GM19035 (cell line): Measurements from ENCODE around the gene SMC1B.
"Not testable (repeated sequence)": the region's sequence is repeated elsewhere in the genome, so short reads cannot be mapped to it uniquely, and the experiment has no call there.

Experiments used
- ATAC-seq: cut with Tn5 transposase; IDR thresholded peaks from one replicate; pipeline ENCODE4 v1.9.1; 2021; ENCODE audit not compliant: unreplicated experiment

The SMC1B gene

GRCh38 chr22:45351956-45352355 is 61.4 kb downstream of the SMC1B start:
- no peak for ATAC-seq

GRCh38 chr22:45349916-45350315 is 63.5 kb downstream of the SMC1B start:
- ATAC-seq = no peak

GRCh38 chr22:45344334-45344733 is 69.1 kb downstream of the SMC1B start:
- ATAC-seq = no peak

- no peak for ATAC-seq
Observed at GRCh38 chr22:45343143-45343542, 70.3 kb downstream of the SMC1B start.

- ATAC-seq = no peak
Observed at GRCh38 chr22:45341498-45341897, 71.9 kb downstream of the SMC1B start.

- no peak for ATAC-seq
Observed at GRCh38 chr22:45340323-45340722, 73.1 kb downstream of the SMC1B start.

- no peak for ATAC-seq
Observed at GRCh38 chr22:45338795-45339194, 74.6 kb downstream of the SMC1B start.

- no peak for ATAC-seq
Observed at GRCh38 chr22:45337536-45337935, 75.9 kb downstream of the SMC1B start.

GRCh38 chr22:45336971-45337431 is 76.4 kb downstream of the SMC1B start:
- no peak for ATAC-seq

GRCh38 chr22:45335854-45336522 is 77.4 kb downstream of the SMC1B start:
- no peak for ATAC-seq

GRCh38 chr22:45335021-45335818 is 78.2 kb downstream of the SMC1B start:
- ATAC-seq = no peak

- no peak for ATAC-seq
Observed at GRCh38 chr22:45334528-45334927, 78.9 kb downstream of the SMC1B start.

GRCh38 chr22:45334068-45334467 is 79.3 kb downstream of the SMC1B start:
- no peak for ATAC-seq

- ATAC-seq = no peak
Observed at GRCh38 chr22:45332001-45332400, 81.4 kb downstream of the SMC1B start.

GRCh38 chr22:45331486-45331885 is 81.9 kb downstream of the SMC1B start:
- ATAC-seq = no peak

GRCh38 chr22:45330548-45330947 is 82.9 kb downstream of the SMC1B start:
- ATAC-seq = no peak

- no peak for ATAC-seq
Observed at GRCh38 chr22:45329530-45329936, 83.9 kb downstream of the SMC1B start.

- no peak for ATAC-seq
Observed at GRCh38 chr22:45328822-45329529, 84.4 kb downstream of the SMC1B start.

GRCh38 chr22:45328261-45328660 is 85.1 kb downstream of the SMC1B start:
- not testable (repeated sequence) for ATAC-seq

- no peak for ATAC-seq
Observed at GRCh38 chr22:45324311-45324711, 89.1 kb downstream of the SMC1B start.

GRCh38 chr22:45323695-45324094 is 89.7 kb downstream of the SMC1B start:
- ATAC-seq = no peak
